Ectodermal cell (in vitro differentiated cells): ENCODE measurements around the gene WDR44.

Experiments
- H3K27ac ChIP-seq: 2 replicates; pipeline ENCODE4 v1.7.0; 2013; ENCODE audit warnings: mild to moderate bottlenecking, low read depth, low read length; ENCODE audit not compliant: insufficient read depth, poor library complexity, severe bottlenecking
- H3K27me3 ChIP-seq: 2 replicates; pipeline ENCODE4 v1.7.0; 2013; ENCODE audit warnings: mild to moderate bottlenecking, low read length; ENCODE audit not compliant: insufficient read depth, control insufficient read depth, poor library complexity, severe bottlenecking
- H3K36me3 ChIP-seq: one replicate; pipeline ENCODE4 v1.7.0; 2013; ENCODE audit warnings: low read length; ENCODE audit not compliant: control insufficient read depth, insufficient read depth
- H3K4me1 ChIP-seq: one replicate; pipeline ENCODE4 v1.7.0; 2013; ENCODE audit warnings: low read length; ENCODE audit not compliant: control insufficient read depth, insufficient read depth
- H3K4me3 ChIP-seq: 2 replicates; pipeline ENCODE4 v1.7.0; 2013; ENCODE audit warnings: low read depth, low read length, control low read depth; ENCODE audit not compliant: insufficient read depth
- H3K9me3 ChIP-seq: 2 replicates; pipeline ENCODE4 v1.7.0; 2013; ENCODE audit warnings: mild to moderate bottlenecking, low read length, moderate library complexity; ENCODE audit not compliant: control insufficient read depth
- WGBS, 2 experiments: methylation state at CpG; one replicate each; pipeline ENCODE4 v1.1.7; 2013; ENCODE audit warnings: missing lambda C conversion rate in 2 of 2; 5-methylcytosine and 5-hydroxymethylcytosine counted together

The WDR44 gene

DNA sequence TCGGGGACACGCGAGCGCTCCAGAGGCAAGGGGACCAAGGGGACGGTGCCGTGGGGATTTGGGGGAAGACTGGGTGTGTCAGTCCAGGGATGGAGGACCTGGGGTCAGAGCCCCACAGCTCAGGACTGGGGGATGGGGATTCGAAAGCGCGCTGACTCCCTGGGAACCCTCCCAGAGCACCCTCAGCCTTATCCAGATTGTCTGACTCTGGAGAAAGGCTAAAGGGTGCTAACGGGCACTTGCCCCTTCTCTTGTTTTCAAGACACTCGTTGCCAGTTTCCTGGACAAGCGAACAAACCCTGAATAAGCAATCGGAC is 150.8 kb downstream of the WDR44 start:
- Histone ChIP-seq H3K27ac (no peak overlapping the region), H3K9me3 (no peaks in the 10 kb centered on the region), H3K4me1 (peaks cover 11% of the 10 kb centered on the region), H3K4me3 (peak overlapping the region; percentile 56), H3K27me3 (peaks cover 12% of the 10 kb centered on the region), H3K36me3 (no peaks in the 10 kb centered on the region)
- WGBS, 2 experiments = 2 to 4% methylated on average over 13 of the region's 13 CpGs

DNA sequence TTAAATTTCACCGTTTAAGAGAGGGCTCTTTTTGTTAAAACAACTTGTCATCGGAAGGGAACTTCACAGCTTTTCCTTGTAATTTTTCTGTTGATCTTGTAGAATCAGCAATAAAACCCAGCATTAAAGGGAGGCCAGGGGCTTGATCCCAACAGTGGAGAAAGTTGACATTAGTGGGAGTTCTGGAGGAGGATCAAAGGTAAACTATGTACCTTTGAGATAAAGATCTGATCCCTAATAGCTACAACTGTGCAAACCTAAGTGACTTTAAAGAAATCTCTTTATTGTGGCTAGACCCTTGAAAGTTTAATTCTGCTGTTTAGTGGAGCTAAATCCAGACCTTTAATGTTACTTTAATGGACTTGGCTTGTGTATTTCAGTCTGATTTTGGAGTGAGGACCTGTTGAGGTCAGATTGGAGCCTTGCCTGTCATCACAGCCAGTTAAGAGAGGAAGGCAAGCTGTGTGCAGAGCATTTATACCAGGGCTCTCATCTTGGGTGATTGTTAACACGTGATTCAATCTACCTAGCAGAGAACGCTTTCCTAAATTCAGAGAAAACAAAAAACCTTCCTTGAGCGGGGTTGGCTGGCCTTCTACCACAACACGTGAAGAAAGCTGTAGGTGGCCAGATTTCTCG is 151.4 kb downstream of the WDR44 start:
- Histone ChIP-seq H3K27ac (no peak overlapping the region), H3K4me3 (peak overlapping the region; percentile 56), H3K4me1 (peaks cover 11% of the 10 kb centered on the region), H3K9me3 (no peaks in the 10 kb centered on the region), H3K36me3 (no peaks in the 10 kb centered on the region), H3K27me3 (peaks cover 12% of the 10 kb centered on the region)
- 16 to 17% methylated on average over 7 of the region's 7 CpGs for WGBS, 2 experiments

DNA sequence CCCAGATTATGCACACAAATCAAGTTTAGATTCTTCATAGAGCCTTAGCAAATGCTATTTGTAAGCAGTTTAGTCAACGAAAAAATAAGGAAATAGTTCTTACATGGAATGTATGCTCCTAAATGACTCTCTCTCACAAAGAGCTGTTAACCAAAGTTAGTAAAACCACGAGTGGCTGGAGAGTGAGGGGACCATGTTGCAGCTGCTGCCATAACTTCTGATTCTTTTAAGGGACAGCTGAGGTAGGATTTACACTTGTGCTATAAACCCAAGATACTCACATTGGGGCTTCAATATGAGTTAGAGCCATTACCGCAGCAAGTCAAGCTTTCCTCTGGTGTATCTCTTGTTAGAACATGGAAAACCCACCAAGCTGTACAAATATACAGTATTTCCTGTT is 152.4 kb downstream of the WDR44 start:
- no peak overlapping the region for H3K27ac ChIP-seq
- H3K9me3 ChIP-seq = no peaks in the 10 kb centered on the region
- no peaks in the 10 kb centered on the region for H3K36me3 ChIP-seq
- peaks cover 11% of the 10 kb centered on the region for H3K4me1 ChIP-seq
- H3K4me3 ChIP-seq = no peak overlapping the region
- peaks cover 12% of the 10 kb centered on the region for H3K27me3 ChIP-seq
- 79 to 85% methylated on average over 2 to 3 of the region's 3 CpGs for WGBS, 2 experiments

DNA sequence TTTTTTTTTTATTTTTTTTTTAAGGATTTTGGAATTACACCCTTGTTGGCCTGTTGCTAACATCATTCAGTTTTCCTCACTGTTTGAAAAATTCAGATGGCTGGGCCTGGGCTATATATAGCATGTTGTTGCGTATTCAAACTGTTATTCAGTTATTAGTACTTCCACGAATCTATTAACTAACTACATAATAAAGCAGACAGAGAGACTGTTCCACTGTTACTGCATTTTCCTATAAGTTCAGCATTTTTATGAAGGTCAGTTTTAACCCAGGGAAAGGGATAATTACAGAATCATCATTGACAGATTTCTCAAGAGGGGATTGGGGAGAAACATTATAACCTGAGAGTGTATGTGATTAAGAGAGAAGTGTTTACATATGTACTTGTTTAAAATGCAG is 152.8 kb downstream of the WDR44 start:
- 100% methylated on average over 2 of the region's 2 CpGs; no CpG with 5 or more reads in 1 of the 2 experiments for WGBS, 2 experiments

DNA sequence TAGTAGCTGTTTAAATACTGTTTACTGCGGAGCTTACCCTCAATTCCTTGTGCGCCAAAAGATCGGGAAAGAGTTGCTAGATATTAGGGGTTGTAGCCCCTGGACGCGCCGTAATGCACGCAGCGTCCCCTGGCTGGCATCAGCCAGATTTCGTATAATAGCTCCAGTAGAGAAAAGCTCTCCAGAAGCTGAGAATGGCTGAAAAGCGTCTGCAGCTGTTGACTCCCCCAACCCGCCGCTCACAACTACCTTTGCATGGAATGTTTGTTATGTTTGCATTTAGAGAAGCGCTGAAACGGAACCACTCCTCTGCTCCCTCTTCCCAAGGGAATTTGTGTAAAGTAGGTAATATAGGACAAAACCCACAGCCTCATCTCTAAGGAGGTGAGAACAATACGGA is 153.4 kb downstream of the WDR44 start:
- no peak overlapping the region for H3K4me3 ChIP-seq

More for the DNA sequence above, 152.8 kb downstream of the WDR44 start:
- no peaks in the 10 kb centered on the region for H3K9me3 ChIP-seq
- no peak overlapping the region for H3K4me3 ChIP-seq
- no peak overlapping the region for H3K27ac ChIP-seq
- H3K4me1 ChIP-seq = peaks cover 11% of the 10 kb centered on the region
- H3K27me3 ChIP-seq = peaks cover 12% of the 10 kb centered on the region
- no peaks in the 10 kb centered on the region for H3K36me3 ChIP-seq

More for the DNA sequence above, 153.4 kb downstream of the WDR44 start:
- Histone ChIP-seq H3K4me1 (peaks cover 10% of the 10 kb centered on the region), H3K27ac (no peak overlapping the region), H3K9me3 (no peaks in the 10 kb centered on the region), H3K36me3 (no peaks in the 10 kb centered on the region), H3K27me3 (peaks cover 12% of the 10 kb centered on the region)
- WGBS, 2 experiments = 6 to 12% methylated on average over 13 to 14 of the region's 15 CpGs
